ENCODE results near the gene DUSP19. TPM values are rescaled to one million over a fixed set of nuclear protein-coding genes. Genes with fewer than 3 reads are reported as not detected.

DUSP19 gene
- total and polyA plus RNA-seq, 2 of the 13 experiments (the other 11 are each of a cell fraction or from before 2014, with no cell fraction given) = 1.3 to 1.9 TPM

DNA sequence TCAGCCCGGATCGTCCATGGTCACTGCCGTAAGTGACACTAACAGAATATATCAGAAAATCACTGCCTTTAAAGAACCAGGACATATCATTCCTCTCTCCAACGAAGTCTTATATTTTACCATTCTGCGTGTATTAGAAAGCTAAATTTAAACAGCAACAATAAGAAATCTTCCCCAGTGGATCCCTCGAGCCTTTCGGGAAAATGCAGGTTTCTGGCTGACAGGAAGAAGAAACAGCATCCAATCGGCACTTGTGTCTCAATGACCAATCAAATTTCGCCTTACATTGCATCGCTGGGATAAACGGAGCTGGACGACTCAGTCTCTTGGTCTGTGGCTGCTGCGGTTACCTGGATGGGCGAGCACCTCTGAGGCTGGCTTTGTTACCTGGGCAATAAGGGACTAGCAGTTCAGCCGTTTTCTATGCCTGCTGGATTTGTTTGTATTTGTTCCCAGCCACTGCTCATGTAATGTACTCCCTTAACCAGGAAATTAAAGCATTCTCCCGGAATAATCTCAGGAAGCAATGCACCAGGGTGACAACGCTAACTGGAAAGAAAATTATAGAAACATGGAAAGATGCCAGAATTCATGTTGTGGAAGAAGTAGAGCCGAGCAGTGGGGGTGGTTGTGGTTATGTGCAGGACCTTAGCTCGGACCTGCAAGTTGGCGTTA is at the start of gene DUSP19 (continued):
- TF ChIP-seq ZNF816 (CRISPR knock-in tag; IDR thresholded peaks at IDR 0.05; ENCODE audit: borderline replicate concordance) (no peak; the same call in 1 of the 2 replicates), HDAC6 (IDR thresholded peaks at IDR 0.05; ENCODE audit: low read depth, low read length) (no peak), U2AF1 (optimal IDR thresholded peaks at IDR 0.05; ENCODE audit: low read depth, low read length) (peak; percentile 34), SNAI1 (CRISPR knock-in tag; IDR thresholded peaks at IDR 0.05; ENCODE audit: borderline replicate concordance) (no peak), PCBP2 (optimal IDR thresholded peaks at IDR 0.05; ENCODE audit: low read depth, low read length, poor library complexity, severe bottlenecking) (no peak), SATB2 (CRISPR knock-in tag; IDR thresholded peaks at IDR 0.05) (peak; percentile 38; the same call in 1 of the 2 replicates), GABPA (IDR thresholded peaks at IDR 0.05; ENCODE audit: low read depth, low read length) (no peak), GABPA (CRISPR knock-in tag; IDR thresholded peaks at IDR 0.05; ENCODE audit: low read depth) (peak; percentile 79), SIX4 (CRISPR knock-in tag; IDR thresholded peaks at IDR 0.05) (0 out of 2 replicates have a peak, but pooled peaks have one; percentile 16), PAF1 (CRISPR knock-in tag; IDR thresholded peaks at IDR 0.05) (no peak), ZIK1 (CRISPR knock-in tag; IDR thresholded peaks at IDR 0.05; ENCODE audit: borderline replicate concordance, low read depth) (0 out of 2 replicates have a peak, but pooled peaks have one; percentile 37), POGK (CRISPR knock-in tag; conservative IDR thresholded peaks at IDR 0.05) (peak; percentile 84), RFX3 (CRISPR knock-in tag; IDR thresholded peaks at IDR 0.05) (no peak), ATF1 (CRISPR knock-in tag; IDR thresholded peaks at IDR 0.05) (peak; percentile 37; the same call in 1 of the 2 replicates), HHEX (CRISPR knock-in tag; IDR thresholded peaks at IDR 0.05) (peak; percentile 49; the same call in 1 of the 2 replicates), CBX5 (CRISPR knock-in tag; IDR thresholded peaks at IDR 0.05; ENCODE audit: borderline replicate concordance) (peak; percentile 19; the same call in 1 of the 2 replicates), KAT2B (IDR thresholded peaks at IDR 0.05; ENCODE audit: borderline replicate concordance, low read depth, low read length) (no peak), PAX8 (CRISPR knock-in tag; IDR thresholded peaks at IDR 0.05; ENCODE audit: borderline replicate concordance) (no peak), HMG20B (CRISPR knock-in tag; conservative IDR thresholded peaks at IDR 0.05) (no peak), ZNF781 (CRISPR knock-in tag; IDR thresholded peaks at IDR 0.05; ENCODE audit: borderline replicate concordance, not compliant biosample characterization) (no peak), ZNF577 (CRISPR knock-in tag; IDR thresholded peaks at IDR 0.05; ENCODE audit: borderline replicate concordance, low read depth) (no peak), EP300 (IDR thresholded peaks at IDR 0.05; ENCODE audit: low read depth in 2 of 2, low read length in 2 of 2) (no peak), EP300 (CRISPR knock-in tag; IDR thresholded peaks at IDR 0.05; ENCODE audit: borderline replicate concordance) (no peak), ZNF879 (CRISPR knock-in tag; IDR thresholded peaks at IDR 0.05) (no peak), E2F2 (CRISPR knock-in tag; IDR thresholded peaks at IDR 0.05; ENCODE audit: borderline replicate concordance) (peak; percentile 19; the same call in 1 of the 2 replicates), FIP1L1 (IDR thresholded peaks at IDR 0.05; ENCODE audit: borderline replicate concordance, insufficient read depth, low read depth, low read length) (no peak), TCF7L2 (IDR thresholded peaks at IDR 0.05; ENCODE audit: low read depth, low read length) (no peak), ZNF790 (CRISPR knock-in tag; IDR thresholded peaks at IDR 0.05; ENCODE audit: borderline replicate concordance) (no peak), ZNF180 (CRISPR knock-in tag; IDR thresholded peaks at IDR 0.05; ENCODE audit: borderline replicate concordance, low read depth) (no peak; the same call in 1 of the 2 replicates), HMG20A (CRISPR knock-in tag; IDR thresholded peaks at IDR 0.05; ENCODE audit: borderline replicate concordance) (no peak; the same call in 1 of the 2 replicates)
